Fibroblast of skin of abdomen (primary cell): ENCODE data around the gene PRKN.

ENCODE experiments used
- DNase-seq: peaks from one replicate; pipeline ENCODE4 v3.0.0-alpha.2; 2013

The PRKN gene

DNA sequence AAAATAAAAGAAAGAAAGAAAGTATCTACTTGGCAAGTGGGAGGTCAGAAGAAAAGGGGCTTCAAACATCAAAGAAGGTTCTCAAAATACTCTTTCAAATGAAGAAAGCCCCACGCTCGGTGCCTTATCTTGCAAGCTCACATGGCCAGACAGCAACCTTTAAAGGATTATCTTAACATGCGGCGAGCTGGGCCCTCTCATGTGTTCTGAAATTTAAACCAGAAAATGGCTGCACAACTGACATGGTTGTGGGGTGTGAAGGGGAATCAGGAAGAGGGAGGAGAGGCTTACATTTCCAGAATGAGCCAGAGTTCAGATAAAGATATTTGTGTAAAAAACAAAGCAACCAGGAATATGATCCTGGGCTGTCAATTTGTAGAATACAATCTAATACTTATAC is 363.1 kb downstream of the PRKN start:
- DNase-seq: no peak

DNA sequence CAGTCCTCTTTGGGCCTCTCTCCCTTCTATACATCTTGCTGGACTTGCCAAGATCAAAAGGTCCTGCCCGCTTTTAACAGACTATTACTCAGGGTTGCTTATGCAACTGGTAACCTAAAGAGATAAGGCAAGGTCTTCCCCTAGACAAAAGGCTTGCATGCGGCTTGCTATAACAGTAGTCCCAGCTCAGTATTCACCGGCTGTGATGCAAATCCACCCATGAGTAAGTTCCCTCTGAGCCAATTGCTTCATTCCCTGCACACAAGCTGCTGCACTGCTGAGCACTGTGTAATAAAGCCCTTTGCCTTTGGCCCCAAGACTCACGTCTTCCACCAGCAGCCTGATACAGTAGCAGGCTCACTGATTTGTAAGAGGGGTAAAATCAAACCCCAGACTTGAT is 363.8 kb downstream of the PRKN start:
- DNase-seq: no peak

DNA sequence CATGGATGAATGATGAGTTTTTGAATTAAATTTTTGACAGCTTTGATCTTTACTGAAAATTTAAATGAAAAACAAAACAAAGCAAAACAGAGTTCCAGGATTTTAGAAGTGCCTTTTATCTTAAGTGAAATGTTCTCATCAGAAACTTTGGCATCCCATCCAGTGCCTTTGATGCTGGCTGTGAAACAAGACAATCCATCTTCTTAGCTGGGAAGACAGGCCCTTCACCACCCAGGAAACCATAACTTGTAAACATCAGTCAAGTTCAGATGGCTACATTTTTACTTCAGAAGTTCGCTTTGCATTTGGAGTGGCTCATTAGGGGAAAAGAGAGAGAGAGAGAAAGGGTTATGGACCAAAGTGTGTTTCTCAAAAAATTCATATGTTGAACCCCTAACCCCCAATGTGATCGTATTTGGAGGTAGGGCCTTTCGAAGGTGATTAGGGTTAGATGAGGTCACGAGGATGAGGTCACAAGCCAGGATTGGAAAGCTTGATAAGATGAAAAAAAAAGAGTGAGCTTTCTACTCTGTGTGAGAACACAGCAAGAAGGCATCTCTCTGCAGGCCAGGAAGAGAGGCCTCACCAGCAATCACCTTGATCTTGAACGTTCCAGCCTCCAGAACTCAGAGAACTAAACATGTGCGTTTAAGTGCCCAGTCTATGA is 366.5 kb downstream of the PRKN start:
- DNase-seq: no peak

DNA sequence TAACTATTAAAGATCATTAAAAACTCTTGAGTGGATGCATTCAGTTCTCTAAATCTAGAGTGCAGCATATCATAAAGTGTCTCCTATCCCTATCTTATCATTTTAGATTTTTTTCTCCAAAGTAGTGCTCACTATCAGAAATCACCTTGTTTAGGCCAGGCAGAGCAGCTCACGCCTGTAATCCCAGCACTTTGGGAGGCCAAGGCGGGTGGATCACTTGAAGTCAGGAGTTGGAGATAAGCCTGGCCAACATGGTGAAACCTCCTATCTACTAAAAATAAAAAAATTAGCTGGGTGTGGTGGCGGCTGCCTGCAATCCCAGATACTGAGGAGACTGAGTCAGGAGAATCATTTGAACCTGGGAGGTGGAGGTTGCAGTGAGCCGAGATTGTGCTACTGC is 368.9 kb downstream of the PRKN start:
- DNase-seq: no peak

DNA sequence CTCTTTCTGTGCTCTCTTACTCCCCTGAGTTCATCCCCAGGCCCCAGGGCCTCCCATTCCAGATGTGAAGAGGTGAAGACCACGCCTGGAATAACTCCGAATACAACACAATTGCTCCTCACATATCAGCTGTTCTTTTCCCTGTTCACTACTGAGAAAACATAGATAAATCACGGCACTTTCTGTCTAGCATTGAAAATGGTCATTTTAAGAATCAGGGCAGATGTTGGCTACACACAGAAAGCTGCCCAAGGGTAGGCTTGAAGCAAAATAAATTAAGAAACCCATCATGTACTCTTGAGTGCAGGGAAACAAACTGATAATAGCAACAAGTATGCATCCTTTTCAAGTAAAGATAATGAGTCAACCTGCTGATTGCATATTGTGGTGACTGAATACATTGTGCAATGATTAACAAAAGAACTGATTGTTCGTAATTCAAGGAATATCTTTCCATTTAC is 382.5 kb downstream of the PRKN start:
- peak; percentile 54 for DNase-seq

DNA sequence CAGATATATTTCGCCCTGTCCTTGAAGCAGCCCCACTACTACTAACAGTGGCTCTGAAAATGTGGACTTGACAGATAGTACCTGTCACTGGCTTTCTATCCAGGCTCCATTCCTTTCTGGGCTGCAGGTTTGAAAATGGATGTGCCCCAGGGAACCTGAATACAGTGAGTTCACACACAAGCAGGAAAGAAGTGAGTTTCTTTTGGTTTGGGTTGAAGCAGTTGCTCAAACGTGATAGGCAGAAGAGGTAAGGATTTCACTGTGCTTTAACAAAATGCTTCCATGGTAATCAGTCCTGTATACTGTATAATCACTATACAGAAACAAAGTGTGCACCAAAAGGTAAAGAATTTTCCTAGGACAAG is 382.9 kb downstream of the PRKN start:
- peak; percentile 1 for DNase-seq

DNA sequence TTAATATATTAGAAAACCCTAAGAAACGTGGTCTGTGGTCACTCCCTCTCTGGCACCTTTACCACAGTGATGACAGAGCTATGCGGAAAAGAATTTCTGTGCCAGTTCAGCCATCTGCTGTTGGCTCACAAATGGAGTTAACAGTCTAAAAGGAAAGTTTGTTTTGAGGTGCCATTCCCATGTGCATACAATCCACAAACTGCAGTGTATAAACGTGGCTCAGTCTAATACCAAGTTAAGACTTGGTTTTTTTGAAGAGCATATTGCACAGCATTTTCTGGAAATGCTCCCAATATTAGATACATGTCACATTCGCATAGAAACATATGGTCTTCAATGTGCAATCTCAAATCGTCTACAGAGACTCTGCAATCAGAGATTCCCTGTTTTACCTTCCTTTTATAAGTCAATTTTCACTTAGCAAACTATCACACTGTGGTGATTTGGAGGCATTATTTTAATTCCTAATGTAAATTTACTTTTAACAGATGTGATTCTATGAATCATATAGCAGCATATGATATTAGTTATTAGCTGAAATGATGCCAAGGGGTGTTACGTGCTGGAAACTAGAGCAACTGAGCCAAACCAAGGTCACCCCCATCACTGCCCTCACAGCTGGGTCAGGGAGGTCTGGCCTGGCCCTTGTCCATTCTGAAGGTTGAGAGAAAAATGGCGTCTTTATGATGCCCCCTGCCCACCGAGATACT is 383.5 kb downstream of the PRKN start:
- peak; percentile 60 for DNase-seq

DNA sequence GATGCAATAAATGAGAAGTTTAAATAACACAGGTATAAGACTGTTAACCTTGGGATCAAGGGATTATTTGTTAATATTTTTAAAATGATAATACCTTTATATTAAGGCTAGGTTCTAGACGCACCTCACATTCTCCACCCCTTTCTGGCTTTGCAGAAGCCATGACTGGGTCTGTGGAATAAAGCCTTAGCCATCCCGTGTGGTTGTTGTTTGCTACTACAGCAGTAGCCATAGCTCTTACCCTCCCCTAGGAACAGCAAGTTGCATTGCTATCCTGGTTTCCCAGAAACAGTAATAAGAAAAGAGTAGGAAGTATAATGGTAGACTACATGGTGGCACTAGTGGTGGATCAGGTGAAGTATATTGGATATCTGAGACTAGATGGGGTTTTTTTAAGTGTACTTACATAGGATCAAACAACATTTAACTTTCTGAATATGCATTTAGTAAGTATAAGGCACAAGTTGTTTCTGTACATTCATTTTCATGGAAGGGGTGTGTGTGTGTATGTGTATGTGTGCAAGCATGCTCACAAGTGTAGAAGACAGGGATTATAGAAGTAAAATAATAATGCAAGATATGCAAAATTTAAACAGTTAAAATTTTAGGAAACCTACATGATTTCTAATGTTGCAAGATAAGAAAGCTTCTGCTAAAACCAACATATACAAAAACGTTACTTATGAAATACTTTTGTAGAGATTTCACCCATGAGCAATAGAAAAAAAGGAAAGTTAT is 384.2 kb downstream of the PRKN start:
- DNase-seq: no peak

DNA sequence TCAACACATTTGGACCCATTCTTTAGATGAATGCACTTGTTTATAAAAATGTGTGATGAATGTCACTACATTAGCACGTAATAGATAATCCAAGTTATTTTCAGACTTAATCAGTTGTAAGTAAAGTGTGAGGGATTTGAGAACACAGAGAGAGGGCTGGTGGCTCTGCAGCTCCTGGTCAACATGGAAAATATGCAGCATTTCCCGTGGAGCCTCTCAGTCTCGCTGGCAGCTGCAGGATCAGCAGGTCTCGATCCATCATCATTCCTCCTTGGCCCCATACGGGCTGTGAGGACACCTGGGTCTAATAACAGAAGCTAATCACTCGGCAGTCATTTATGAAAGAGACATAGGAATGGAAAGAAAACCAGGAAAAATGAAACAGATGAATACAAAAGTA is 390.2 kb downstream of the PRKN start:
- DNase-seq: no peak

DNA sequence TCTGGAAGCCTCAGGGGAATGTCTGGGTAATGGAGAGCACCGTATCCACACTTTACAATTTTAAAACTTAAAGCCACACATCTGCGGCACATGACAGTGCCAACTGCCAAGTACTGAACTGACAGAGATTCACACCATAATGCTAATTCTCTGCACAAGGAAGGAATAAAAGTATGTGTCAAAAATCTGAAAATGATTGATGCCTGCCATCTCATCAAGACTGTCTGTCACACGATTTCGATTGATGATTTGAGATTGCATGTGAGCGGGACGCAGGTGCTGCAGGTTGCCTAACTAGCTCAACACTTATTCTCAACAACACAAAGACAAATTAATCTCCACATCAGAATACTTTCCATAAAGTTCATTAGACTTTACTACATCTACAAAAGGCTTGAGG is 391.2 kb downstream of the PRKN start:
- DNase-seq: no peak

DNA sequence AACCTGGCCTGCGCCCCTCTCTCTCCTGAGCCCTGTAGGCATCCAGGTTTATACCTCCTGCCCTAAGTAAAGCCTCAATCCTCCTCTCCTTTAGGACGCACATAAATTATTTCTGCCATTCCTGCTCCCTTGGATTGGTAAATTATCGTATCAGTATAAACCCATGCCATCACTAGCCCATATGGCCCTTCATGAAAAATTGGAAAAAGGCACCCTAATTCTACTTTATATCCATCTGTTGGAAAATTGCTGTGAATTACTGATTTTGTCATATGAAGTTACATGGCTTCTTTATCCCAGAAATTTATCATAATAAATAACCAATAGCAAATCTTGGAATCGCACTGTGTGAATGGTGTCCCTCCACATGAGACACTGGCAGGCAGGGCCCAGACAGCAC is 395.2 kb downstream of the PRKN start:
- DNase-seq: no peak

DNA sequence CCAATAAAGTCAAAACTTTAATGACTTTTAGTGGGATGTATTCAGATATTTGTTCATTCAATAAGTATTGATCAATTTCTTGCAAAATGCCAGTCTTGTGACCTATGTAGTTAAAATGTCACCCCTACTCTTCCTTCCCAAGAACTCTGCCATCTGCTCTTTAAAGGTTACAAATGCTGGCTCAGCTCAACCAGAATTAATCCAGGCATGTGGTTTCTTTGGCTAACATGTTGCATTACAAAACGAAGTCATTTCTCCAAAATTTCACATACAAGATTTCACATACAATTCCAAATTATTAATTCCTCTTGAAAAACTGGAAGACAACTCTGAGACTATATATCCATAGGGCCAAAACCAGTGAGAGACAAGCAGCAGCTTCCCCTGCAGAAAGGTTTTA is 395.7 kb downstream of the PRKN start:
- DNase-seq: no peak

DNA sequence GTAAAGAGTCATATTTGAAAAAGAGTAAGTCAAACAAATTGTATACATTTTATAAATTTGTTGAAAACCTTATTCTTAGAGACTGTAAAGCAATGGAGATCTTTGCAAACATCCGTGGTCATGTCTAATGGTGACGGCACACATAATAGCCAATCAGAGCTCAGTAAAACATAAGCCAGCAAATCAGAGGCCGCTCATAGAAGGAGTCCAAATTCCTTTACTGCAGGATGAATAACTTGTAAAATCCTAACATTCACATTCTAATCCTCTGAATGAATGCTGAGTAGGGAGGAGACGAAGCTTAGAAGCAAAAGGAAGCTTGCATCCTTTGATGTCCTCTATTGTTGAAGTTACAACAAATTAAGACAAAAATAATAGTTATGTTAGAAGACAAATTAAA is 401.7 kb downstream of the PRKN start:
- DNase-seq: no peak

DNA sequence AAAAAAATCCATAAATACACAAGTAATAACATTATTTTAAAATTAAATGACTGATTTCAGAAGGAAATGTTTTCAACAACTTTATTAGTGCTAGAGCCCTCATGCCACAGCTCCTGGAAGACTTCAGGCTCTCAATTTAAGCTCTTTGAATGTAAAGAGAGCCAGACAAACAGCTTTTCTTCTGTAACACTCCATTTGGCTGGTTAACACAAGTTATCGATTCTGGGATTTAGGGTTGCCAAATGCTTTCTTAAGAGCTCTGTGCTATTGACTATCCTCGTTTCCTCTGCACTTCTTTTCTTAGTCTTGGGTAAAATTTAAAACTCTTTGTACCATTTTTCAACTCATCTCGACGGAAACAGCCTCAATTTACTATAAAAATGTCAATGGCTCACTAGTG is 402.5 kb downstream of the PRKN start:
- DNase-seq: no peak

DNA sequence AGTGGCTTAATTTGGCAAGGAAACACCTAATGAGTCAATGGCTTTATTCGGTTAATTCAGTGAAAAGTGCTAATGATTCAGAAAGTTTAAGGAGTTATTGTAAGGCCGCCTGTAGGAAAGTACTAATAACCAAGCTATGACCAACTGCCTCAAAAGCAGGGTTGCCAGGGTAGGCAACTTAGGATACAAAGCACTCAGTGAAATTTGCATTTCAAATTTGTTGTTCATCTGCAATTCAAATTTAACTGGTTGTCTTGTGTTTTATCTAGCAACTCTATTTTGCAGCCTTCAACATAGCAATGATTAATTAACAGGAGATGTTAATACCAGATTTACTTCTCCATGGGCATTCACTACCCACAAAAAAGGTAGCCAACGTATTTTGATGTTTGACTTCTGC is 412.3 kb downstream of the PRKN start:
- DNase-seq: no peak

DNA sequence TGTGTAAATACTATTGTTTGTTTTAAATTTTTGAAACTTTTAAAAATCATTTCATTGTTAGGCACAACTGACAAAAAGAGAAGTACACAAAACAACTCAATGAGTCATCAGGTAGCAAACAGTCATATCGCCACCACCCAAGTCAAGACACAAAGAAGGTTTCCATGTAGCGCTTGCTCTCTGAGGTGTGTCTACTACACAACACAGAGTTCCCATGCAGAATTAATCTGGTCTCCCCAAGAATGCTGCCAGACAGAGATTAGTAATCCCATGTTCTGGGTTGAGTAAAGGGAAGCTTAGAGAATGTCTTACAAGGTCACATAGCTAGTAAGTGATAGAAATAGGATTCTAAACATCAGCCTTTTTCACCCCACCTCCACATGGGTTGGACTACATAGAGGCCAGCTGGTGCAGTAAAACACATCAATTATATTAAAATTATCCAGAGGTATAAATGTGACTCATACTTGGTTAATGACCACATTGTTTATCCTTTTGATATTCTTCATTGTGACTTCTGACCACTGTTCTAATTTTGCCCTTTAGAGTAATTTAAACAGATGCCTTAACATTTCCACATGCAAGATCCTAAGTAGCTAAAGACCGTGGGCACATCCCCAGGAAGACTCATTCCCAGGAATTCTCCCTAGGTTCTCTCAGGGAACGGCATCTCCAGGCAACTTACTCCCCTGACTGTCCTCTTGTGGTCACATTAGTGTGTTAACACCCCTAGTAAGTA is 413.5 kb downstream of the PRKN start:
- peak; percentile 41 for DNase-seq

DNA sequence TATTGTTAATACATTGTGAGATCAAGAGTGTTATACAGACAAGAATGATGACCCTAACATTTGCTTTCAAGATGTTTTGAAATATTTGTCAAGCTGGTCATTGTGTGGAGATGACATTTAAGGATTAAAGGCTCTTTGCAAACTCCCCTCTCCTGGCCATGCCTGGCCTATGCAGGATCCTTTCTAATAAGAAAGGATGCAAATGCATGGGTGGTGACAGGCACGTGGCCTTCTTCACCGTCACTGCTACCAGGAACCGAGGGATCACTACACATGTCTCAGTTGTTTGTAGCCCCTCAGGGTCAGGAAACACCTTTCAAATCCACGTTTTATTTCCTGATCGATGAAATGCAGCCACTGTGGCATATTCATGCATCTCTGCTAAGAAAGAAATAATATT is 419.7 kb downstream of the PRKN start:
- DNase-seq: no peak

DNA sequence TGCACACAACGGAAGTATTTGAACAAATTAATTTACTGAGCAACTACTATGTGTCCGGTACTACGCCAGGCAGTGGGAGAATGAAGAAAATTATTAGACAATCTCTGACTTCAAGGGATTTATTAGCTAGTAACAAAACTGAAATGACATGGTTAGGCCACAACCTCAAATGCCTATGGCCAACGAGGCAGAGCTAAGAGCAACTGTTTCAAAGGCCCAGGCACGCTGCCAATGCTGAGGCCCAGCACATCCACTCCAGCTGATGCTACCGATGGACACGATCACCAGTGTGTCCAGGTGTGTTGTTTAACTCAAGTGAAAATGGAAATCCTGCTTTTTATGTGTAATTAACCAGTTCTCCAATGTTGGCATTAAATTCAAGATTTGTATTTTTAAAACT is 420.9 kb downstream of the PRKN start:
- DNase-seq: no peak

DNA sequence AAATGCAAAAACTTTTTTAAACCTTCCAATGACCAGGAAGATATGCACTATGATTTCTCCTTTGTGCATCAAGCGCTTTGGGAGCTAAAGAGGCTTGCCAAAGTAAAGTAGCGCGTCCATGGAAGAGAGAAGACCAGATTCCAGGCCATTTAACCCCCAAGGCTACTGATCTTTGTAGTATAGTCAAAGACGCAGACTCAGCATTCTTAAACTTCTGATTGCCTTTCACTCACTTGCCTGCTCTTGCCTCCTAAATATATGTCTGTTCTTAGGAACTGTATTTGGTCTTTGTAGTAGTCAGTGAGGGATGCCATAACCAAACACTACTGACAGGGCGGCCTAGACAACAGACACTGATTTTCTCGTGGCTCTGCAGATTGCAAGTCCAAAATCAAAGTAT is 426.4 kb downstream of the PRKN start:
- no peak for DNase-seq

DNA sequence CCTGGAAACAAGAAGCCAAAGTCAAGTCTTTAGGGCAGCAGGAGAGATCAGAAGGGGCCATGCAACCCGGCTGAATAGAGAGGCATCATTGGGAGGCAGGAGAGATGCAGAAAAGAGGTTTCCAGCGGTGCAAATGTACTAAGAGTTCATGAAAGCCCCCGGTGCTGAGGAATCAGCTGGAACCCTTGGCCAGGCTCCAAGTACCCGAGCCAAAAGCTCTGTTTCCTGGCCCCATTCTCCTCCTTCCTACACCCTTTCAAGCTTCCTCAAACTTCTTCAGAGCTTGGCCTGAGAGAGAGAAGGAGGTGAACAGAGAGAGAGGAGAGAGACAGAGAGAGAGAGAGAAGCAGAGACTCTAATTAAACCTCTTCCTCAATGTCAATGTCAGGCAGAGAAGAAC is 433.5 kb downstream of the PRKN start:
- no peak for DNase-seq

DNA sequence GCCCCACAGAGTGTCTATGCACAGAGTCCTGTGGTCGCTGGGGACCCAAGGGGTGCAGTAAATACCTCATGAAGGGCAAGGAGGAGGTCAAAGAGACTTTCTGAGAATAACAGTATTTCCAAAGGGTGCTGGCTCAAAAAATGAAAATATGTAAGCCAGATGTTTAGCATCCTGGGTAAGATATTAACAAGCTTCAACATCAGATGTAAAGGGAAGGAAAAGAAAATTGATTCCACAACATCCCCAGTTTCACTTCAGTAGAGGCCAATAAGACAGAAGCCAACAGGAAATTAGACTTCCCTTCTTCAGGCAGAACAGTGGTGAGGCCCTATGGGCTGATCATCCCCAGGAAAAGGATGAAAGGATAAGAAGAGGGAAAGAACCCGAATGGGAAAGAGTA is 434.7 kb downstream of the PRKN start:
- no peak for DNase-seq

DNA sequence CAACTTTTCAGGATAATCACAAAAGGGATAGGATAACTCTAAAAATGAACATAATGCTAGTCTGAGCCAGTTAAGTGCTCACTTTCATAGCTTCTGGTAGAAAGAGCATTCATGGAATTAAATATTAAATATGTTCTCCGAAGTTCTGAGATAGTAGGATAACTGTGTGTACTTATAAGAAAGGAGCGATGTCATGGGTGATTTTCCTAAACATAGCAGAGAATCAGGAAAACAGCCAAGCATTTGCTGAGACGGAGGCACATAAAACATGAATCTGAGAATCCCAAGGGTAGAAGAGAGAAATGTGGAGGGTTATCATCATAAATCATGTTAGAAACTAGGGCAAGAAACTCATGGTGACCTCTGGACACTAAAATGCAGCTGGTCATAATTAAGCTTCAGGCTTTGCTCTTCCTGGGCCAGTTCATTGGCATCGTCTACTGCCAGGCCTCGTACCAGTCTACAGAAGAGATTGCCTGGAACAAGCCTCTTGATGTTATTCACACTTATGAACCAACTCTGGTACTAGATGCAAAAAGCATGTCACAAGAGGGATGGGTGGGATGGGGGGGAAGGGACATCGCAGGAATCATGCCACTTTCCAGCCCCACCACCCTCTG is 436.6 kb downstream of the PRKN start:
- DNase-seq: no peak

DNA sequence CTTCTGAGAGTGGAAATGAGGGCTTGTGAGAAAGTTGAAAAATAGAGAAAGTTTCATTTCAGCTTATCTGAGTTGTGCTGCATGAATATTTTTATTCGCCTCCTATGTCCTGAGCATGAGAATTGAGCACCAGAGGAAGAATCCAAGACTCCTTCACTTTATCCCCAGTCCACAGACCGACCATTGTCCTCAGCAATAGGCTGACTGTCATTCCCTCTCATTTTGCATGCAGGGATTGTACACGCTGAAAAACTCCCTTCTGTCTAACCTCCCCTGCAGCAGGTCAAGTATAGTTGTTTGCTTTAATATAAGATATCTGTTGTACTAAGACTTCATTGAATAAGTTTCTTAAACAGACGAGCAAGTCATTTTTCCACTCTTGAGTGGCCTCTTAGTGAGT is 437.6 kb downstream of the PRKN start:
- DNase-seq: no peak
